GM21737 (cell line): ENCODE measurements around the gene CD109.

Source experiments
- ATAC-seq: cut with Tn5 transposase; IDR thresholded peaks from one replicate; pipeline ENCODE4 v1.9.1; 2021; ENCODE audit warnings: mild to moderate bottlenecking, moderate library complexity; ENCODE audit not compliant: unreplicated experiment

CD109 gene

DNA sequence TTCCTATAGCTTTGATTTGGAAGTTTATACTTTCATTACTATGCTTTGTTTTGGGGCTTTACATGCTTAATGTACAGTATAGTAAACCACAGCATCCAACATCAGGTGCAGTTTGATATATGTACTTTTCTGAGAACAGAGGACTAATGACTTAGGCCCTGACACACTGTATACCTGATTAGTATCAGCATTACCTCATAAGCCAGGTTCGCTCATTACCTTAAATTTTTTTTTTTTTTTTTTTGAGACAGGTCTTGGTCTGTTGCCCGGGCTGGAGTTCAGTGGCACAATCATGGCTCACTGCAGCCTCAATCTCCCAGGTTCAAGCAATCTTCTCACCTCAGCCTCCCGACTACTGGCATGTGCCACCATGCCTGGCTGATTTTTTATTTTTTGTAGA lies 28.4 kb downstream of the CD109 start:
- no peak for ATAC-seq

- ATAC-seq = peak; percentile 72
These were observed 29.2 kb downstream of the CD109 start for GRCh38 chr6:73725192-73725591.

DNA sequence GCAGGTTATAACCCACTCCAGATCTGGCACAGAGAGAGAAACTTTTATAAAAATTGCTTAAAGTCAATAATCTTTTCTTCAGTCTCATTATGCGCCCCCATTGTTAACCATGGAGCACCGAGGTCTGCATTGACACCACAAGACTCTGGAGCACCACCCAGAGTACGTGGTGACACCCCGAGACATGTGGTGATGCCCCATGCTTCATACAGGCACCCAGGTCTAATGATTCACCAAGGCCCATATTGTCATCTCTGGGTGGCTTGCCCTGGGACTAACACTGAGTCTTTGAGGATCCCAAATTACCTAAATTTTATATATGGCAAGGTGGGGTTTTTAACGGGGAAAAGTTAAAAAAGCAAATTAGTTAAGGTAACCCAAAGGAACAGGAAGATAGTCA lies 31.1 kb downstream of the CD109 start:
- no peak for ATAC-seq

DNA sequence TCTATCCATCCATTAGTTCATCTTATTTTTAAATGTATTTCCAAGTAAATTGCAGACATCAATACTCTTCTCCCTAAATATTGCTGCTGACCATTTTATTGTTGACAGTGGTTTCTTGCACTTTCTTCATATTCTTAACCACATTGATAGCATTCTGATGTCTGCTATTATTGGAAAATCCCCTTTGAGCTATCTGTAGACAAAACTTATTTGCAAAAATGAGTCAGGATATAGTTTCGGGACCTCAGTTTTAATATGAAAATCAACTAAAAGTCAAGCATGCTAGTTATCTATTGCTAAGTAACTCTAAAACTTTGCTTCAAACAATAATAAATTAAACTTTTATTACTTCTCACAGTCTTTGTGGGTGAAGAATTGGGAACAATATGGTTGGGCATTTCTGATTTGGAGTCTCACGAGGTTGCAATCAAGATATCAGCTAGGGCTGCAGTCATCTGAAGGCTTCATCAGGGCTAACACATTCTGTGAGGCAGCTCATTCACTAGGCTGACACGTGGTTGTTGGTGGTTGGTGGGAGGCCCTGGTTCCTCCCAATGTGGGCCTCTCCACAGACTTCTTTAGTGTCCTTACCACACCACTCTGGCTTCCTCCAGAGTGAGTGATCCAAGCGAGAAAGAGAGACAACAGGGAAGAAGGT lies 32.7 kb downstream of the CD109 start:
- ATAC-seq = peak; percentile 47

GRCh38 chr6:73731285-73731684 lies 35.3 kb downstream of the CD109 start:
- no peak for ATAC-seq

- ATAC-seq = peak; percentile 70
These were observed 37.1 kb downstream of the CD109 start for GRCh38 chr6:73732845-73733675.

DNA sequence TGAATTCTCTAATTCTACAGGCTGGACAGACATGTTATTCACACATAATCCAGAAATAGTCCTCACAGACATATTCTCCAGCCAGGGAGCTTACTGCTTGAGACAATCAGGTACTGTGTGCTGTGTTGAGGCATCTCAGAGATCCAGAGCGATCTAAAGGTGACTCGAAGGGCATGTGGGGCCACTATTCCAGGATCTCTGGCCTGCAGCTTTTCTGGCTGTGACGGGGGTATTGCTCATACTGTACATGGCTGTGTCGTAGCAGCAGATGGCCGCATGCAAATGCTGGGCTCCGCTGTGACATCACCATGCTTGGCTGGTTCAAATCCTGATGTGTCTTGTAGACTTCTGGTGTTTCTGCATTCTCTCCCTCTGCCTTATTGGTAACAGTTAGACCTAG lies 37.8 kb downstream of the CD109 start:
- ATAC-seq = no peak

- no peak for ATAC-seq
These were observed 38.9 kb downstream of the CD109 start for GRCh38 chr6:73734832-73735453.

GRCh38 chr6:73738367-73739028 lies 42.5 kb downstream of the CD109 start:
- ATAC-seq = no peak

DNA sequence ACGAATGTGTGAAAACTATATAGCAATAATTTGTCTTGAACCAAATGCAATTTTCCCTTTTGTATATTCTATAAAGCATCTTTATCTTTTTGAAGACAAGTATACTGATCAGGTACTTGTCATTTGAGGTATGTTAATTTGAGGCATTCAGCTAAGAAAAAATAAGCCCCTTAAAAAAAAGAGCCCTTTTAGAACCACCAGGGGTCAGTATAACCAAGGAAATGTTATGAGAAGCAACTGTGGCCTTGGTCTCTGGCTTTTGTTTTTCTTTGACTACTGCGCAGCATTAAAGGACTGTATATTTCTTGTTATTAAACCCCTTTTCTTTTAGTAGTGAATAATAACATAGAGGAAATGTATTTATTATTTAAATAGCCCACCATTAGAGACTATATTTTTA lies 43.1 kb downstream of the CD109 start:
- no peak for ATAC-seq

DNA sequence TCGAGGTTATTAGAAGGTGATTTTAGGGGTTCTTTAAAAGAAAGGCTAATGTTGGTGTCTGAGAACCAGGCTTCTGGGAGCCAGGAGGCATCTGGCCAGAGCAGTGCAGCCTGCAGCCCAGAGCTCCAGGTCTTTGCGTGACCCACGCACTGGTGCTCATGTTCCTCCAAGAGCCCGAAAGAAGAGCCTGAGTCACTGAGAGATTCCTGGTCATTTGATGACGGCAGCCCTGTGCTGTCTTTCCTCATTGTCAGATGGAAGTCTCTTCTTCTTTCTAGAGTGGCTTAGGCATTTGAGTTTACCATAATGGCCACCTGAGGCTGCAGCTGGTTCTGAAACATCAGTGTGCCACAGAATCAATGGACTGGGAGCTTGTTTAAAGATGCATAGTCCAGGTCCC lies 46.4 kb downstream of the CD109 start:
- no peak for ATAC-seq

- no peak for ATAC-seq
These were observed 47.1 kb downstream of the CD109 start for GRCh38 chr6:73743081-73743480.

DNA sequence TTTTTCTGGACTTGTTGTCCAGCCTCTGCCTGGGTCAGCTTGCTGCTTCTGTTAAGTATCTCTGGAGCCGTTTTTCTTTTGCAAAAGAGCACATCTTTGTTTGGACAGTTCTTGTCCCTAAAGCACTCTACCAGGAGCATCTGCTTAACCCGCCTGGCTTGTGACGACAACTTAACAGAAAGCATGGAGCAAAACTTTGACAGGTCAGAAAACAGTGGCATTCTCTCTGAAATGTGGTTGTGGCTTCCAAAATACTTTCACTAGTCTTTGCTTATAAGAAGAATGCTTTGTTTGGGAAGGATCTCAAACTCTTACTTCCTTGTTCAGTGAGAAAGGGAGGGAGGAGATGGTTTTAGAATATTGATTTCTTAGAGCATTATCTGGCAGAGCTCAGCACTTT lies 47.6 kb downstream of the CD109 start:
- ATAC-seq = no peak

DNA sequence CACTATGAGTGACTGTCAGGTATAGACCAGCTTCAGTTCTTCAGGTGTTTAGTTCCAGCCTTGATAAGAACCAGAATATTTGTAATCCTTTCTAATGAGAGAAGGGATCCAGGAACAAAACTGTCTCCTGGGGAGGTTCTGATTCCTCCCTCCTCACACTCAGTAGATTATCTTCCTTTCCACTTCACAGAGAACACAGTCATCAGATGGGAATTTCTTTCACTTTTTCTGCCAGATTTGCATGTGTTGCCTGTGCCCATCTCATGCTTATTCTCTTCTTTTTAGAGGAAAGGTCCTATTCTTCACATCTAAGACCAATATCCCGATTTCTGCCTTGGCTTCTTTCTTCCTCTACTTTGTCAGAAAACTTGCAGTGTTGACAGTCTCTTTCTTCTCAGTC lies 50.8 kb downstream of the CD109 start:
- ATAC-seq = no peak

DNA sequence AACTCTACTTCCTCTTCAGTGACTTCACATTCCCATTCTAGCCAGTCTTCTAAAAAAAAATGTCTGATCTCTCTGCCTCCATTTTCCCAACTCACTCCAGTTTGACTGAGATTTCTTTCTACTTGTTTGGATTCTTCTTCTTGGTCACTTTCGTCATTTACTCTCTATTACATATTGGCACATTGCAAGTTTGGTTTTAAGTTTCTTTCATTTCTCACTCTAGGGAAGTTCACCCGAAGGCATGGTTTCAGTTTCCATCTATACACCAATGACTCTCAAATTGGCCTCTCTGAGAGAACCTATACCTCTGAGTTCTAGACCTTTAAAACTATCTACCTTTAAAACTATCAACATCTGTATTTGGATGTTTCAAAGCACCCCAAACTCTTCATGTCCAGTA lies 51.3 kb downstream of the CD109 start:
- peak; percentile 99 for ATAC-seq

GRCh38 chr6:73752943-73753342 lies 56.9 kb downstream of the CD109 start:
- ATAC-seq = no peak

DNA sequence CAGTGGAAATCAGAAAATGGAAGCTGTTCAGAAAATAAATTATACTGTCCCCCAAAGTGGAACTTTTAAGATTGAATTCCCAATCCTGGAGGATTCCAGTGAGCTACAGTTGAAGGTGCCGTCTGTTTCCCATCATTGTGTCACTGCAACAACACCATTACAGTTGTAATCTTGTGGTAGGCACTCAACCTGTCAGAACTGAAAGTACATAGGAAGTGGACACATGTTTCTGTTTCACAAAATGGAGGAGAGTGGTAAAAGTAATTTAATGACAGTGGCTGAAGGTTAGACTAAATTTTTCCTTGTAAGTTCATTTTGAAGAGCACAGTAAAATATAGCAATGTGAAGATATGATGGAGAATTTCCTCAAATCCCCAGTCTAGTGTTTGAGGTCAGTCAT lies 70.0 kb downstream of the CD109 start:
- no peak for ATAC-seq

DNA sequence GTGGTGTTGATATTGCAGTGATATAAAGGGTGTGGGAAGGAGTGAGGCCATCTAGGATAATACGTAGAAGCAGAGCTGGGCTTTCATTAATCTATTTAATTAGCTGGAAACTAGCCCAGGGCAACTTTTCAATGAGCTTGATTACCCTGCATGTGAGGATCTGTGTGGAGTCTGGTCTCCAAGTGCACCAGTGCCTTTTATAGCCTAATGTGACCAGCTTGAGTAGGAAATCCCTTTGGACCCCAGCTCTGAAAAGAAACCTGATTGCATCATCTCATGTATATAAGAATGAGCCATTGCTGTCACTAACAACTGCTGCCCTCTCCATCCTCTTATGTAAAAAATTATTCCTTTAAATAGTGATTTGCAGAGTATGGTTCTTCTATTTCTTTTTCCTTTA lies 72.6 kb downstream of the CD109 start:
- ATAC-seq = no peak

DNA sequence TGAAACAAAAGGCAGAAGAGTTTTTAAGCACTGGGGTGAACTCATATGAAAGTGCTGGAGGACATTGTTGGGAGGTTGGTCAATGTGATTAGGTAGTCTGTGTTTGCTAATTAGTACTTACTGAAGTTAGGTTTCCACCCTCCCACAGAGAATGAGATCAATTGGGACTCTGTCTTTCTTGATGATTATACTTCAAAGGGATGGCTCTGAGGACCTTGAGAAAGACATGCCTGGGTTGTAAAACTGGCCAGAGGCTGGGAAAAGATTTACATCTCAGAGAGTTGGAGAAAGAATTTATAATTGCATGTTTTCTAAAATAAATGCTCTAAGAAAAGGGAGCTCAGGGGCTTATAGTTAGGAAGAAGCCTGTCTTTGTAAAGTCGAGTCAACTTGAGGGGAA lies 74.0 kb downstream of the CD109 start:
- ATAC-seq = no peak

GRCh38 chr6:73774311-73774774 lies 78.3 kb downstream of the CD109 start:
- peak; percentile 79 for ATAC-seq

- no peak for ATAC-seq
These were observed 83.9 kb downstream of the CD109 start for GRCh38 chr6:73779943-73780342.
